ENCODE measurements around the gene AGER. TPM values are rescaled to one million over a fixed set of nuclear protein-coding genes. Genes with fewer than 3 reads are reported as not detected.
"Not testable (repeated sequence)": the region's sequence is repeated elsewhere in the genome, so short reads cannot be mapped to it uniquely, and the experiment has no call there.

AGER gene
- total RNA-seq, 2 donors from 2014 or later: 39.0 to 48.0 TPM

DNA sequence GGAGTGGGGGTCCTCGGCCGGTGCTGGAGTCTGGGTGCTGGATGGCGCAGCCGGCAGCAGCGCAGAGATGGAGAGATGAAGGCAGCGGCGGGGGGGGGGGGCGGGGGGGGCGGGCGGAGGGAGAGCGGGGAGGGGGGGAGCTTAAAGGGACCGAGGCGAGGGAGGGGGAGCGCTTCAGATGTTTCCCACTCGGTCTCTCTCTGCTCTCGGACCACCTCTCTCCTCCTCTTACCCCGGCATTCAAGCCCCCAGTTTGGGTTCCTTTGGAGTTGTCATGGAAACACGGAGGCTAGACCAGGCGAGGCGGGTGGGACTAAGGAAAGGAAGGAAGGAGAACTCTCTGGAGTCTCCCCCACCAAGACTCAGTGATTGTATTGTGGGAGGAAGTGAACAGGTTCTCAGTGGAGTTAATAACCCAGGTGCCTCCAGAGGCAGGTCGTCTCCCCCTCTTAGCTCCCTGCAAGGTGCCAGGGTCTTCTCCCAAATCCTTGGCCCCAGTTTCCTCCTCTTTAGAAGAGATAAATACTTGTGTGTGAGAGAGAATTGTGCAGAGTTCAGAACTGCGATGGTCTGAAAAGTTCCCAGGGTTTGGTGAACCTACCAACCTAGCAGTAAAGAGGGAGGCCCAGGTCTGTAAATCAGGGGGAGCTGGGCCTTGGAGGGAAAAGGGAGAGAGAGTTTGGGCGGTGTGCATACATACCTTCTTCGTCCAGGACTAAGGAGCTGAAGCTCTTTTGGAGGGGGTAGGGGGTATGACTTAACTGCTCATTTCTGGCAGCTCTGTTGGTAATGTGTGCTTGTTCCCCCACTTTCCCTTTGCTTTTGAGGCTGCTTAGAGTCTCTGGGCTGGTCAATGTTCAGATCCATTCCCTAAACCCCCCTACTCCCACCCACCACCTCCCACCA lies 31.9 kb downstream of the AGER start, which contains the start of gene PRRT1:
PRRT1 (minus strand) TSS at position 77 of the 906 bp plus-strand sequence. CDS start 112 bp downstream, outside the sequence.
- H3K36me3 Mint-ChIP-seq (ENCODE audit: insufficient read depth in 2 of 2): no peaks in the 10 kb centered on the region
- H3K4me1 Mint-ChIP-seq (ENCODE audit: low read depth): peaks cover 60% of the 10 kb centered on the region
- H3K27ac Mint-ChIP-seq: no peak within 1 kb of the TSS
- ATAC-seq (replicated peaks in 1 of 2) (no peak), DNase-seq (no peak)
- H3K4me3 Mint-ChIP-seq: peak within 1 kb of the TSS; percentile 95 to 99
- no peaks in the 10 kb centered on the region for H3K9me3 Mint-ChIP-seq
- H3K27me3 Mint-ChIP-seq (ENCODE audit: low read depth): peaks cover 28% of the 10 kb centered on the region

GRCh38 chr6:32151181-32151862 lies 32.7 kb downstream of the AGER start:
- H3K27me3 Mint-ChIP-seq (ENCODE audit: low read depth): peaks cover 34% of the 10 kb centered on the region
- H3K4me3 Mint-ChIP-seq: peak overlapping the region; percentile 66 to 79
- no peaks in the 10 kb centered on the region for H3K9me3 Mint-ChIP-seq
- DNase-seq (no peak), ATAC-seq (replicated peaks in 1 of 2) (no peak)
- H3K36me3 Mint-ChIP-seq (ENCODE audit: insufficient read depth in 2 of 2): no peaks in the 10 kb centered on the region
- H3K27ac Mint-ChIP-seq: no peak overlapping the region
- H3K4me1 Mint-ChIP-seq (ENCODE audit: low read depth): peaks cover 64% of the 10 kb centered on the region

- Mint-ChIP-seq H3K27ac (no peak overlapping the region), H3K4me3 (peak overlapping the region; percentile 49 to 66), H3K9me3 (no peaks in the 10 kb centered on the region), H3K27me3 (ENCODE audit: low read depth) (peaks cover 37% of the 10 kb centered on the region), H3K36me3 (ENCODE audit: insufficient read depth in 2 of 2) (no peaks in the 10 kb centered on the region), H3K4me1 (ENCODE audit: low read depth) (peaks cover 61% of the 10 kb centered on the region)
- DNase-seq (no peak), ATAC-seq (replicated peaks in 1 of 2) (no peak)
Observed at GRCh38 chr6:32149932-32150870, 33.9 kb downstream of the AGER start.

DNA sequence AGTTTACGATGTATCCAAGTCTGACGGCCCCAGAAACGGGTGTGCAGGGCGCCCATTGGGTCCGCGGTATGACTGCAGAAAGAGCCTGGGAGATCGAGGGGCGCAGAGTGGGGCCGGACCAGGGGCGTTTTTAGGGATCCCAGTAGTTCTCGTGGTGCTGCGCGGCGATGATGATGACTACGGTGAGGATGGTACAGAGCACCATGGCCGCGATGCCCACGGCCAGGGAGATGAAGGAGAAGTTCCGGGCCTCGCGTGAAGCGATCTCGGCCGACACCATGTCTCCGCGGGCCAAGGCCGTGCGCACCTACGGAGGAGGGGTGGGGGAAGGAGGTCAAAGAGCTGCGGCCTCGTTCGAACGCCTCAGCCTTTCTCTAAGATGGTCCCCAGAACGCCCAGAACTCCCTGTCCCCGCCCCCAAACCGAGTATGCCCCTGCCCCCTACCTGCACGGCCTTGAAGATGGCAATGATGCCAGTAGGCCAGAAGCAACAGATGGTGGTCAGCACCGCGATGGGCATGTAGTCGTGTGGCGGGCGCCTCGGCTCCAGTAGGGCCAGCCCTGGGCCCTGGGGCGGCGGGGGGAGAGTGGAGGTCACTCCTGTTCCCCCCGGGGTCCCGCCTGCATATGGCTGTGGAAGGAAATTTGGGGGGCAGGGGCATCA lies 34.8 kb downstream of the AGER start:
- H3K36me3 Mint-ChIP-seq (ENCODE audit: insufficient read depth in 2 of 2): no peaks in the 10 kb centered on the region
- peak overlapping the region; percentile 83 to 91 for H3K4me3 Mint-ChIP-seq
- H3K4me1 Mint-ChIP-seq (ENCODE audit: low read depth): peaks cover 51% of the 10 kb centered on the region
- H3K9me3 Mint-ChIP-seq: no peaks in the 10 kb centered on the region
- H3K27ac Mint-ChIP-seq: no peak overlapping the region
- ATAC-seq (replicated peaks in 1 of 2) (peak; percentile 27 to 43), DNase-seq (no peak)
- H3K27me3 Mint-ChIP-seq (ENCODE audit: low read depth): peaks cover 37% of the 10 kb centered on the region

GRCh38 chr6:32148289-32149091 lies 35.6 kb downstream of the AGER start:
- no peaks in the 10 kb centered on the region for H3K9me3 Mint-ChIP-seq
- no peak overlapping the region for H3K27ac Mint-ChIP-seq
- peaks cover 48% of the 10 kb centered on the region for H3K4me1 Mint-ChIP-seq (ENCODE audit: low read depth)
- H3K27me3 Mint-ChIP-seq (ENCODE audit: low read depth): peaks cover 37% of the 10 kb centered on the region
- ATAC-seq (replicated peaks in 1 of 2): peak; percentile 86
- H3K36me3 Mint-ChIP-seq (ENCODE audit: insufficient read depth in 2 of 2): no peaks in the 10 kb centered on the region
- H3K4me3 Mint-ChIP-seq: peak overlapping the region; percentile 83 to 91
- DNase-seq: peak; percentile 84 to 86

- ATAC-seq (replicated peaks in 1 of 2) (no peak), DNase-seq (no peak)
- peaks cover 39% of the 10 kb centered on the region for H3K4me1 Mint-ChIP-seq (ENCODE audit: low read depth)
- H3K9me3 Mint-ChIP-seq: no peaks in the 10 kb centered on the region
- no peak overlapping the region for H3K27ac Mint-ChIP-seq
- H3K36me3 Mint-ChIP-seq (ENCODE audit: insufficient read depth in 2 of 2): no peaks in the 10 kb centered on the region
- peak overlapping the region; percentile 83 to 91 for H3K4me3 Mint-ChIP-seq
- H3K27me3 Mint-ChIP-seq (ENCODE audit: low read depth): peaks cover 37% of the 10 kb centered on the region
Observed at GRCh38 chr6:32147401-32148132, 36.5 kb downstream of the AGER start.

DNA sequence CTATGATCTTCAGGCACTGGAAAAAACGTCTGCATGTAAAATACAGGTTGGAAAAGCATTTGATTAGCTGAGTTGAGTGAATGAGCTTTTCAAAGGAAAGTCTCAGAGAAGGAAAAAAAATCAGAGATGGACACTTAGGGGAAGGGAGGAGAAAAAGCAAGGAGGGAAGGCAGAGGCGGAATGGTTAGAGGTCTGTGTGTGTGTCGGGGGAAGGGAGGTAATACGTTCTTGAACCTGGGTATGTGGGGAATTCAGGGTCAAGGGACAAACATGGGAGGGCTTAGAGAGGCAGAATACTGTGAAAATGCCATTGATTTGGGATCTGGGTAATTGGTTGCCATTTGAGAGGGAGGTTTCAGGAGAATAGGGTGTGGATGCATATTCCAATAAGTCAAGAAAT lies 37.4 kb downstream of the AGER start:
- H3K27ac Mint-ChIP-seq: no peak overlapping the region
- no peaks in the 10 kb centered on the region for H3K9me3 Mint-ChIP-seq
- H3K4me3 Mint-ChIP-seq: no peak overlapping the region
- H3K27me3 Mint-ChIP-seq (ENCODE audit: low read depth): peaks cover 37% of the 10 kb centered on the region
- ATAC-seq (replicated peaks in 1 of 2): no peak
- peaks cover 34% of the 10 kb centered on the region for H3K4me1 Mint-ChIP-seq (ENCODE audit: low read depth)
- H3K36me3 Mint-ChIP-seq (ENCODE audit: insufficient read depth in 2 of 2): no peaks in the 10 kb centered on the region
- no peak for DNase-seq

GRCh38 chr6:32146287-32146686 lies 37.8 kb downstream of the AGER start:
- ATAC-seq (replicated peaks in 1 of 2): no peak
- no peaks in the 10 kb centered on the region for H3K9me3 Mint-ChIP-seq
- no peak for DNase-seq
- H3K36me3 Mint-ChIP-seq (ENCODE audit: insufficient read depth in 2 of 2): no peaks in the 10 kb centered on the region
- no peak overlapping the region for H3K27ac Mint-ChIP-seq
- peaks cover 34% of the 10 kb centered on the region for H3K27me3 Mint-ChIP-seq (ENCODE audit: low read depth)
- H3K4me3 Mint-ChIP-seq: no peak overlapping the region
- H3K4me1 Mint-ChIP-seq (ENCODE audit: low read depth): peaks cover 31% of the 10 kb centered on the region

DNA sequence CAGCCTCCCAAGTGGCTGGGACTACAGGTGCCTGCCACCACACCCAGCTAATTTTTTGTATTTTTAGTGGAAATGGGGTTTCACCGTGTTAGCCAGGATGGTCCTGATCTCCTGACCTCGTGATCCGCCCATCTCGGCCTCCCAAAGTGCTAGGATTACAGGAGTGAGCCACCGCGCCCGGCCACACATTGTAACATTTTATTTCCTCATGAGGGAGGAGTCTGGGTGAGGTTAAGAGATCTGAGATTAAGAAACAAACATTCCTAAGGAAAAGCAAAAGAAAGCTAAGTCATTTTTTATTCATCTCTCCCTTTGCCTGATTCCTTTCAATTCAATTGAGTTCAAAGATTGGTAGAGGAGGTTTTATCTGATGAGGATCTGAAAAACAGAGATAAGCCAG lies 39.8 kb downstream of the AGER start:
- Mint-ChIP-seq H3K27me3 (ENCODE audit: low read depth) (peaks cover 27% of the 10 kb centered on the region), H3K4me1 (ENCODE audit: low read depth) (peaks cover 24% of the 10 kb centered on the region)
- H3K9me3 Mint-ChIP-seq; DNase-seq; H3K36me3 Mint-ChIP-seq (ENCODE audit: insufficient read depth in 2 of 2); H3K27ac Mint-ChIP-seq; H3K4me3 Mint-ChIP-seq; ATAC-seq (replicated peaks in 1 of 2): not testable (repeated sequence)

DNA sequence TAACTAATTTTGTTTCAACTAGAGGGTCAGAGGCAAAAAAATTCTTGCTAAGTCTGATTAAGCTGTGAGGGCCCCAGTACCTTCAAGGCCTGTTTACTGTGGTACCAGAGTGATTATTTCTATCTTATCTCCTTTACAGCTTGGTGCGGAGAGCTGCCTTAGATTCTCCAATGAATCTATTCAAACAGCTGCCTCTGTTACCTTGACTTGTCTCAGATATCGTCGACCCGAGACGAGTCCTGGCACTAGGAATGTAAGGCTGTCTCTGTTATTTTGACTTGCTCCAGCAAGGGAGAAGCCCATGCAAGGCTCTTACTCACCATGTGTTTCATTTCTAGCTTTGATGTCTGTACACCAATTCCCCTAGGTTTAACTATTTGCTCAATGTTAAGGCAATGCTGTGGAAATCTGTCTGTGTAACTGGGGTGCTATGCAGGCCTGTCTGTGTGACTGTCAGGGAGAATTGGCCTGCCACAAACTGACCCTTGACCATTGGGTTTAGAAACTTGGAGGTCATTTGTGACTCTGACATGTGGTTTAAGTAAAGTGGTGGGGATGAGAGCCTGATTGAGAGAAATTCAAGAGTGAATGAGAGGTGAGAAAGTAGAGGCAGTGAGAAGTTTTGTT lies 43.5 kb downstream of the AGER start:
- Mint-ChIP-seq H3K27me3 (ENCODE audit: low read depth) (no peaks in the 10 kb centered on the region), H3K9me3 (no peaks in the 10 kb centered on the region), H3K36me3 (ENCODE audit: insufficient read depth in 2 of 2) (no peaks in the 10 kb centered on the region), H3K4me1 (ENCODE audit: low read depth) (no peaks in the 10 kb centered on the region), H3K27ac (no peak overlapping the region), H3K4me3 (no peak overlapping the region)
- DNase-seq: no peak
- no peak for ATAC-seq (replicated peaks in 1 of 2)

- no peaks in the 10 kb centered on the region for H3K4me1 Mint-ChIP-seq (ENCODE audit: low read depth)
- H3K36me3 Mint-ChIP-seq (ENCODE audit: insufficient read depth in 2 of 2): no peaks in the 10 kb centered on the region
- H3K9me3 Mint-ChIP-seq: no peaks in the 10 kb centered on the region
- DNase-seq (no peak), ATAC-seq (replicated peaks in 1 of 2) (no peak)
- no peak overlapping the region for H3K4me3 Mint-ChIP-seq
- H3K27me3 Mint-ChIP-seq (ENCODE audit: low read depth): no peaks in the 10 kb centered on the region
- H3K27ac Mint-ChIP-seq: no peak overlapping the region
Observed at GRCh38 chr6:32139590-32139989, 44.5 kb downstream of the AGER start.
